ENCODE measurements around the gene HSD17B1. TPM values are rescaled to one million over a fixed set of nuclear protein-coding genes. Genes with fewer than 3 reads are reported as not detected.

HSD17B1 gene
- total and polyA plus RNA-seq, 2 of the 13 experiments (the other 11 are each of a cell fraction or from before 2014, with no cell fraction given): 0.54 to 0.93 TPM

- TF ChIP-seq ZZZ3 (CRISPR knock-in tag; IDR thresholded peaks at IDR 0.05; ENCODE audit: borderline replicate concordance): no peak
- TF ChIP-seq ZNF703 (CRISPR knock-in tag; IDR thresholded peaks at IDR 0.05; ENCODE audit: borderline replicate concordance): no peak; the same call in 1 of the 2 replicates
- TF ChIP-seq ZSCAN29 (CRISPR knock-in tag; conservative IDR thresholded peaks at IDR 0.05): peak; percentile 84; the same call in 1 of the 2 replicates
- TF ChIP-seq SCMH1 (CRISPR knock-in tag; IDR thresholded peaks at IDR 0.05; ENCODE audit: borderline replicate concordance): no peak
- TF ChIP-seq ZNF768 (CRISPR knock-in tag; IDR thresholded peaks at IDR 0.05): no peak; the same call in 1 of the 2 replicates
- TF ChIP-seq ATF6 (CRISPR knock-in tag; conservative IDR thresholded peaks at IDR 0.05): 0 out of 2 replicates have a peak, but pooled peaks have one; percentile 30
- TF ChIP-seq ZNF564 (CRISPR knock-in tag; IDR thresholded peaks at IDR 0.05): 0 out of 2 replicates have a peak, but pooled peaks have one; percentile 66
- TF ChIP-seq NFIC (IDR thresholded peaks at IDR 0.05; ENCODE audit: low read length): no peak; the same call in 1 of the 2 replicates
- peak; percentile 46 for TF ChIP-seq ZFY (CRISPR knock-in tag; IDR thresholded peaks at IDR 0.05)
- TF ChIP-seq RERE (CRISPR knock-in tag; IDR thresholded peaks at IDR 0.05; ENCODE audit: low read depth): peak; percentile 79
- no peak for TF ChIP-seq ZNF121 (CRISPR knock-in tag; IDR thresholded peaks at IDR 0.05)
- no peak for TF ChIP-seq MXD3 (CRISPR knock-in tag; IDR thresholded peaks at IDR 0.05)
- TF ChIP-seq ZNF260 (CRISPR knock-in tag; IDR thresholded peaks at IDR 0.05; ENCODE audit: borderline replicate concordance, low read depth): no peak
- TF ChIP-seq RFX1 (IDR thresholded peaks at IDR 0.05): no peak
- no peak for TF ChIP-seq PRDM15 (CRISPR knock-in tag; IDR thresholded peaks at IDR 0.05)
- TF ChIP-seq SMC3 (IDR thresholded peaks at IDR 0.05; ENCODE audit: low read length): no peak
- TF ChIP-seq THAP8 (CRISPR knock-in tag; IDR thresholded peaks at IDR 0.05; ENCODE audit: borderline replicate concordance): no peak
- TF ChIP-seq ZNF501 (CRISPR knock-in tag; IDR thresholded peaks at IDR 0.05): no peak
These were observed 21.7 kb upstream of the HSD17B1 start (continued) for GRCh38 chr17:42530952-42531454.
